WTC11 (cell line): Measurements from ENCODE around the gene ZNF609. TPM values are rescaled to one million over a fixed set of nuclear protein-coding genes. Genes with fewer than 3 reads are reported as not detected.

Experiments used
- ATAC-seq: fragments of 200-7000 bp; cut with Tn5 transposase; 2 replicates; pipeline ENCODE4 v1.10.0; 2021; ENCODE audit warnings: mild to moderate bottlenecking, moderate library complexity
- CTCF ChIA-PET: fragments of 300-600 bp; sonication (Branson Sonifier 250); formaldehyde crosslinking; loops from one replicate; lab custom pipeline; 2021; ENCODE audit warnings: antibody characterized with exemption; lab: Charles Lee
- POLR2A ChIA-PET: fragments of 350-600 bp; sonication (Branson Sonifier 250); formaldehyde crosslinking; loops from one replicate; lab custom pipeline; 2021; ENCODE audit warnings: antibody characterized with exemption; lab: Charles Lee
- DNase-seq: peaks from one replicate; pipeline ENCODE4 v3.0.0; 2021; ENCODE audit warnings: low spot score
- H3K27ac Mint-ChIP-seq: 2 replicates; pipeline ENCODE4 v1.8.0; 2021; ENCODE audit warnings: mixed read lengths
- H3K27me3 Mint-ChIP-seq: 2 replicates; pipeline ENCODE4 v1.8.0; 2021; ENCODE audit warnings: low read depth, mild to moderate bottlenecking, moderate library complexity, mixed read lengths
- H3K36me3 Mint-ChIP-seq: 2 replicates; pipeline ENCODE4 v1.8.0; 2021; ENCODE audit warnings: mixed read lengths
- H3K4me1 Mint-ChIP-seq: 2 replicates; pipeline ENCODE4 v1.8.0; 2022; ENCODE audit warnings: mixed read lengths
- H3K4me3 Mint-ChIP-seq: 2 replicates; pipeline ENCODE4 v1.8.0; 2021; ENCODE audit warnings: mild to moderate bottlenecking, moderate library complexity, mixed read lengths
- H3K9me3 Mint-ChIP-seq: 2 replicates; pipeline ENCODE4 v1.8.0; 2021; ENCODE audit warnings: mixed read lengths
- AFF4 ChIP-seq: sonication (generic); formaldehyde crosslinking; IDR thresholded peaks from 2 replicates; pipeline ENCODE4 v1.8.1; 2023; ENCODE audit warnings: mild to moderate bottlenecking, missing genetic modification reagents, borderline replicate concordance
- CREB1 ChIP-seq: sonication (generic); formaldehyde crosslinking; IDR thresholded peaks from 2 replicates; pipeline ENCODE4 v1.8.0; 2023; ENCODE audit warnings: mild to moderate bottlenecking, missing genetic modification reagents
- ELF4 ChIP-seq: sonication (generic); formaldehyde crosslinking; IDR thresholded peaks from 2 replicates; pipeline ENCODE4 v1.8.1; 2022; ENCODE audit warnings: low read depth, mild to moderate bottlenecking, moderate library complexity, missing genetic modification reagents
- FOXK1 ChIP-seq: sonication (generic); formaldehyde crosslinking; IDR thresholded peaks from 2 replicates; pipeline ENCODE4 v1.8.0; 2022; ENCODE audit warnings: mild to moderate bottlenecking, moderate library complexity, missing genetic modification reagents
- GRHL2 ChIP-seq: fragments of 250-450 bp; sonication (Bioruptor Pico); IDR thresholded peaks from 2 replicates; pipeline ENCODE4 v1.8.0; 2022; ENCODE audit warnings: mild to moderate bottlenecking, moderate library complexity; ENCODE audit not compliant: insufficient replicate concordance, severe bottlenecking
- MYBL2 ChIP-seq: sonication (generic); formaldehyde crosslinking; IDR thresholded peaks from 2 replicates; pipeline ENCODE4 v1.8.1; 2023; ENCODE audit warnings: mild to moderate bottlenecking, moderate library complexity, missing genetic modification reagents
- NFE2L1 ChIP-seq: sonication (generic); formaldehyde crosslinking; IDR thresholded peaks from 2 replicates; pipeline ENCODE4 v1.8.1; 2023; ENCODE audit warnings: missing genetic modification reagents
- NFYB ChIP-seq: sonication (generic); formaldehyde crosslinking; conservative IDR thresholded peaks from 2 replicates; pipeline ENCODE4 v1.8.0; 2022; ENCODE audit warnings: low read depth, missing genetic modification reagents
- NR1H2 ChIP-seq: sonication (generic); formaldehyde crosslinking; IDR thresholded peaks from 2 replicates; pipeline ENCODE4 v1.9.0; 2021; ENCODE audit warnings: mild to moderate bottlenecking, moderate library complexity, missing genetic modification reagents
- PRRX2 ChIP-seq: fragments of 250-450 bp; sonication (Bioruptor Pico); IDR thresholded peaks from 2 replicates; pipeline ENCODE4 v1.8.0; 2021; ENCODE audit warnings: mild to moderate bottlenecking
- TCF7 ChIP-seq: sonication (generic); formaldehyde crosslinking; IDR thresholded peaks from 2 replicates; pipeline ENCODE4 v1.8.0; 2022; ENCODE audit warnings: mild to moderate bottlenecking, low read depth, missing genetic modification reagents, moderate library complexity
- TEAD1 ChIP-seq: sonication (generic); formaldehyde crosslinking; IDR thresholded peaks from 2 replicates; pipeline ENCODE4 v1.8.0; 2022; ENCODE audit warnings: mild to moderate bottlenecking, missing genetic modification reagents
- ZNF219 ChIP-seq: sonication (generic); formaldehyde crosslinking; IDR thresholded peaks from 2 replicates; pipeline ENCODE4 v1.8.0; 2023; ENCODE audit warnings: missing genetic modification reagents, mild to moderate bottlenecking, borderline replicate concordance
- ZNF396 ChIP-seq: fragments of 250-450 bp; sonication (Bioruptor Pico); IDR thresholded peaks from 2 replicates; pipeline ENCODE4 v1.8.0; 2021; ENCODE audit warnings: mild to moderate bottlenecking, moderate library complexity, borderline replicate concordance
- ZNF671 ChIP-seq: fragments of 250-450 bp; sonication (Bioruptor Pico); IDR thresholded peaks from 2 replicates; pipeline ENCODE4 v1.8.0; 2021; ENCODE audit warnings: mild to moderate bottlenecking
- total RNA-seq: library from RNA; stranded (reverse); gene quantifications from 3 replicates; pipeline ENCODE4 v1.2.3, GENCODE V29; 2021
- TF ChIP-seq, protein P1 (sequence below): sonication (generic); formaldehyde crosslinking; IDR thresholded peaks from 2 replicates; pipeline ENCODE4 v1.8.0; 2022; ENCODE audit warnings: mild to moderate bottlenecking, missing genetic modification reagents
- TF ChIP-seq, protein P2 (sequence below): sonication (generic); formaldehyde crosslinking; IDR thresholded peaks from 2 replicates; pipeline ENCODE4 v1.8.0; 2022; ENCODE audit warnings: mild to moderate bottlenecking, missing genetic modification reagents
- TF ChIP-seq, protein P3 (sequence below): sonication (generic); formaldehyde crosslinking; IDR thresholded peaks from 2 replicates; pipeline ENCODE4 v1.8.0; 2023; ENCODE audit warnings: missing genetic modification reagents
- TF ChIP-seq, protein P4 (sequence below): sonication (generic); formaldehyde crosslinking; IDR thresholded peaks from 2 replicates; pipeline ENCODE4 v1.8.1; 2023; ENCODE audit warnings: mild to moderate bottlenecking, moderate library complexity, missing genetic modification reagents
- TF ChIP-seq, protein P5 (sequence below): sonication (generic); formaldehyde crosslinking; IDR thresholded peaks from 2 replicates; pipeline ENCODE4 v1.8.1; 2023; ENCODE audit warnings: mild to moderate bottlenecking, missing genetic modification reagents

The ZNF609 gene
- total RNA-seq, 1 experiment from 2014 or later, result 47.4 TPM

- Mint-ChIP-seq H3K27ac (0 out of 2 replicates have a peak overlapping the region, but pooled peaks have one; percentile 17), H3K36me3 (peaks cover 29% of the 10 kb centered on the region), H3K27me3 (no peaks in the 10 kb centered on the region), H3K4me1 (peaks cover 25% of the 10 kb centered on the region)
- POLR2A ChIA-PET, result no interaction called here
- no peak for TF ChIP-seq FOXK1
- TF ChIP-seq ZNF219 (CRISPR knock-in tag), result no peak
- no peak for TF ChIP-seq TCF7 (CRISPR knock-in tag)
- no peak for TF ChIP-seq NR1H2 (CRISPR knock-in tag)
- TF ChIP-seq, protein P1, sequence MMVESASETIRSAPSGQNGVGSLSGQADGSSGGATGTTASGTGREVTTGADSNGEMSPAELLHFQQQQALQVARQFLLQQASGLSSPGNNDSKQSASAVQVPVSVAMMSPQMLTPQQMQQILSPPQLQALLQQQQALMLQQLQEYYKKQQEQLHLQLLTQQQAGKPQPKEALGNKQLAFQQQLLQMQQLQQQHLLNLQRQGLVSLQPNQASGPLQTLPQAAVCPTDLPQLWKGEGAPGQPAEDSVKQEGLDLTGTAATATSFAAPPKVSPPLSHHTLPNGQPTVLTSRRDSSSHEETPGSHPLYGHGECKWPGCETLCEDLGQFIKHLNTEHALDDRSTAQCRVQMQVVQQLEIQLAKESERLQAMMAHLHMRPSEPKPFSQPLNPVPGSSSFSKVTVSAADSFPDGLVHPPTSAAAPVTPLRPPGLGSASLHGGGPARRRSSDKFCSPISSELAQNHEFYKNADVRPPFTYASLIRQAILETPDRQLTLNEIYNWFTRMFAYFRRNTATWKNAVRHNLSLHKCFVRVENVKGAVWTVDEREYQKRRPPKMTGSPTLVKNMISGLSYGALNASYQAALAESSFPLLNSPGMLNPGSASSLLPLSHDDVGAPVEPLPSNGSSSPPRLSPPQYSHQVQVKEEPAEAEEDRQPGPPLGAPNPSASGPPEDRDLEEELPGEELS (CRISPR knock-in tag), result no peak
- TF ChIP-seq GRHL2 (CRISPR knock-in tag), result no peak
- TF ChIP-seq ELF4, result no peak
- no peak for TF ChIP-seq ZNF671 (CRISPR knock-in tag)
- no peak for TF ChIP-seq NFE2L1 (CRISPR knock-in tag)
- TF ChIP-seq CREB1 (CRISPR knock-in tag), result no peak
- TF ChIP-seq ZNF396 (CRISPR knock-in tag), result no peak
- TF ChIP-seq, protein P2, sequence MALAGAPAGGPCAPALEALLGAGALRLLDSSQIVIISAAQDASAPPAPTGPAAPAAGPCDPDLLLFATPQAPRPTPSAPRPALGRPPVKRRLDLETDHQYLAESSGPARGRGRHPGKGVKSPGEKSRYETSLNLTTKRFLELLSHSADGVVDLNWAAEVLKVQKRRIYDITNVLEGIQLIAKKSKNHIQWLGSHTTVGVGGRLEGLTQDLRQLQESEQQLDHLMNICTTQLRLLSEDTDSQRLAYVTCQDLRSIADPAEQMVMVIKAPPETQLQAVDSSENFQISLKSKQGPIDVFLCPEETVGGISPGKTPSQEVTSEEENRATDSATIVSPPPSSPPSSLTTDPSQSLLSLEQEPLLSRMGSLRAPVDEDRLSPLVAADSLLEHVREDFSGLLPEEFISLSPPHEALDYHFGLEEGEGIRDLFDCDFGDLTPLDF (CRISPR knock-in tag), result no peak
- no peak for TF ChIP-seq MYBL2 (CRISPR knock-in tag)
- no peak for TF ChIP-seq PRRX2 (CRISPR knock-in tag)
- TF ChIP-seq, all 79 proteins: peak for 0
- H3K9me3 Mint-ChIP-seq, result no peaks in the 10 kb centered on the region
- H3K4me3 Mint-ChIP-seq, result no peak overlapping the region
- no peak for DNase-seq
- no peak for ATAC-seq
- CTCF ChIA-PET, result no interaction called here
Observed at GRCh38 chr15:64502151-64502550, 41.8 kb downstream of the ZNF609 start.

- no peak for DNase-seq
- Mint-ChIP-seq H3K4me1 (peaks cover 25% of the 10 kb centered on the region), H3K36me3 (peaks cover 29% of the 10 kb centered on the region), H3K4me3 (no peak overlapping the region), H3K27ac (0 out of 2 replicates have a peak overlapping the region, but pooled peaks have one; percentile 17), H3K9me3 (no peaks in the 10 kb centered on the region), H3K27me3 (no peaks in the 10 kb centered on the region)
- TF ChIP-seq AFF4 (CRISPR knock-in tag), result no peak
- TF ChIP-seq, protein P3, sequence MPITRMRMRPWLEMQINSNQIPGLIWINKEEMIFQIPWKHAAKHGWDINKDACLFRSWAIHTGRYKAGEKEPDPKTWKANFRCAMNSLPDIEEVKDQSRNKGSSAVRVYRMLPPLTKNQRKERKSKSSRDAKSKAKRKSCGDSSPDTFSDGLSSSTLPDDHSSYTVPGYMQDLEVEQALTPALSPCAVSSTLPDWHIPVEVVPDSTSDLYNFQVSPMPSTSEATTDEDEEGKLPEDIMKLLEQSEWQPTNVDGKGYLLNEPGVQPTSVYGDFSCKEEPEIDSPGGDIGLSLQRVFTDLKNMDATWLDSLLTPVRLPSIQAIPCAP (CRISPR knock-in tag), result no peak
- no peak for TF ChIP-seq ZNF396 (CRISPR knock-in tag)
- TF ChIP-seq, protein P4, sequence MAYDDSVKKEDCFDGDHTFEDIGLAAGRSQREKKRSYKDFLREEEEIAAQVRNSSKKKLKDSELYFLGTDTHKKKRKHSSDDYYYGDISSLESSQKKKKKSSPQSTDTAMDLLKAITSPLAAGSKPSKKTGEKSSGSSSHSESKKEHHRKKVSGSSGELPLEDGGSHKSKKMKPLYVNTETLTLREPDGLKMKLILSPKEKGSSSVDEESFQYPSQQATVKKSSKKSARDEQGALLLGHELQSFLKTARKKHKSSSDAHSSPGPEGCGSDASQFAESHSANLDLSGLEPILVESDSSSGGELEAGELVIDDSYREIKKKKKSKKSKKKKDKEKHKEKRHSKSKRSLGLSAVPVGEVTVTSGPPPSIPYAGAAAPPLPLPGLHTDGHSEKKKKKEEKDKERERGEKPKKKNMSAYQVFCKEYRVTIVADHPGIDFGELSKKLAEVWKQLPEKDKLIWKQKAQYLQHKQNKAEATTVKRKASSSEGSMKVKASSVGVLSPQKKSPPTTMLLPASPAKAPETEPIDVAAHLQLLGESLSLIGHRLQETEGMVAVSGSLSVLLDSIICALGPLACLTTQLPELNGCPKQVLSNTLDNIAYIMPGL (CRISPR knock-in tag), result no peak
- TF ChIP-seq TEAD1 (CRISPR knock-in tag), result no peak
- TF ChIP-seq NFYB (CRISPR knock-in tag), result no peak
- TF ChIP-seq, protein P5, sequence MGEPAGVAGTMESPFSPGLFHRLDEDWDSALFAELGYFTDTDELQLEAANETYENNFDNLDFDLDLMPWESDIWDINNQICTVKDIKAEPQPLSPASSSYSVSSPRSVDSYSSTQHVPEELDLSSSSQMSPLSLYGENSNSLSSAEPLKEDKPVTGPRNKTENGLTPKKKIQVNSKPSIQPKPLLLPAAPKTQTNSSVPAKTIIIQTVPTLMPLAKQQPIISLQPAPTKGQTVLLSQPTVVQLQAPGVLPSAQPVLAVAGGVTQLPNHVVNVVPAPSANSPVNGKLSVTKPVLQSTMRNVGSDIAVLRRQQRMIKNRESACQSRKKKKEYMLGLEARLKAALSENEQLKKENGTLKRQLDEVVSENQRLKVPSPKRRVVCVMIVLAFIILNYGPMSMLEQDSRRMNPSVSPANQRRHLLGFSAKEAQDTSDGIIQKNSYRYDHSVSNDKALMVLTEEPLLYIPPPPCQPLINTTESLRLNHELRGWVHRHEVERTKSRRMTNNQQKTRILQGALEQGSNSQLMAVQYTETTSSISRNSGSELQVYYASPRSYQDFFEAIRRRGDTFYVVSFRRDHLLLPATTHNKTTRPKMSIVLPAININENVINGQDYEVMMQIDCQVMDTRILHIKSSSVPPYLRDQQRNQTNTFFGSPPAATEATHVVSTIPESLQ, result no peak
- POLR2A ChIA-PET, result interaction anchor here (0.6 kb wide), 1 partner anchor 170 kb away, joined by 3 read pairs; no protein-coding TSS in a partner anchor
- no peak; the same call in 1 of the 2 replicates for ATAC-seq
- CTCF ChIA-PET, result interaction anchor here (0.5 to 0.8 kb wide), 4 partner anchors 39 to 179 kb away, joined by 4 to 5 read pairs (median 4); no protein-coding TSS in a partner anchor
Observed at GRCh38 chr15:64502551-64502950, 42.2 kb downstream of the ZNF609 start.
